Mesothelial cell of epicardium (in vitro differentiated cells): ENCODE results near the gene NAA16. TPM values are rescaled to one million over a fixed set of nuclear protein-coding genes. Genes with fewer than 3 reads are reported as not detected.

Source experiments
- DNase-seq, 2 experiments: peaks; one replicate each; pipeline ENCODE4 v3.0.0; 2021; ENCODE audit warnings: low spot score in 2 of 2; ENCODE audit not compliant: unreplicated experiment in 2 of 2
- H3K27ac Mint-ChIP-seq: 2 replicates; pipeline ENCODE4 v1.8.0; 2021; ENCODE audit warnings: mixed read lengths
- H3K27me3 Mint-ChIP-seq: 2 replicates; pipeline ENCODE4 v1.8.0; 2021; ENCODE audit warnings: low read depth, mixed read lengths
- H3K36me3 Mint-ChIP-seq: 2 replicates; pipeline ENCODE4 v1.8.0; 2021; ENCODE audit warnings: mixed read lengths
- H3K4me1 Mint-ChIP-seq: 2 replicates; pipeline ENCODE4 v1.8.0; 2021; ENCODE audit warnings: mixed read lengths
- H3K4me3 Mint-ChIP-seq: 2 replicates; pipeline ENCODE4 v1.8.0; 2021; ENCODE audit warnings: mild to moderate bottlenecking, moderate library complexity, mixed read lengths
- H3K9me3 Mint-ChIP-seq: 2 replicates; pipeline ENCODE4 v1.8.0; 2021; ENCODE audit warnings: mixed read lengths
- CTCF ChIP-seq: fragments of 200-600 bp; sonication (generic); IDR thresholded peaks from one replicate; pipeline ENCODE4 v1.5.0; 2021; ENCODE audit warnings: antibody characterized with exemption; ENCODE audit not compliant: unreplicated experiment
- total RNA-seq: library from RNA; stranded (reverse); gene quantifications from 3 replicates; pipeline ENCODE4 v1.2.1, GENCODE V29; 2021

The NAA16 gene
- total RNA-seq, 1 donor from 2014 or later: 40.0 TPM

GRCh38 chr13:41364043-41364442 lies 53.0 kb downstream of the NAA16 start:
- H3K27me3 Mint-ChIP-seq: no peaks in the 10 kb centered on the region
- peaks cover 3% of the 10 kb centered on the region for H3K4me1 Mint-ChIP-seq
- H3K4me3 Mint-ChIP-seq: no peak overlapping the region
- H3K27ac Mint-ChIP-seq: no peak overlapping the region
- TF ChIP-seq CTCF: no peak
- H3K36me3 Mint-ChIP-seq: peaks cover 50% of the 10 kb centered on the region
- H3K9me3 Mint-ChIP-seq: peaks cover 3% of the 10 kb centered on the region
- no peak for DNase-seq

GRCh38 chr13:41365631-41366030 lies 54.6 kb downstream of the NAA16 start:
- H3K36me3 Mint-ChIP-seq: peaks cover 59% of the 10 kb centered on the region

GRCh38 chr13:41370736-41371135 lies 59.7 kb downstream of the NAA16 start:
- Mint-ChIP-seq H3K27me3 (no peaks in the 10 kb centered on the region), H3K36me3 (peaks cover 63% of the 10 kb centered on the region), H3K9me3 (peaks cover 15% of the 10 kb centered on the region), H3K27ac (no peak overlapping the region), H3K4me1 (no peaks in the 10 kb centered on the region), H3K4me3 (no peak overlapping the region)
- no peak for TF ChIP-seq CTCF
- no peak for DNase-seq

More at GRCh38 chr13:41365631-41366030, 54.6 kb downstream of the NAA16 start:
- Mint-ChIP-seq H3K9me3 (peaks cover 15% of the 10 kb centered on the region), H3K4me3 (no peak overlapping the region), H3K4me1 (peaks cover 3% of the 10 kb centered on the region), H3K27ac (no peak overlapping the region), H3K27me3 (no peaks in the 10 kb centered on the region)
- no peak for DNase-seq
- no peak for TF ChIP-seq CTCF

- Mint-ChIP-seq H3K36me3 (peaks cover 28% of the 10 kb centered on the region), H3K27me3 (peaks cover 4% of the 10 kb centered on the region), H3K27ac (no peak overlapping the region), H3K9me3 (no peaks in the 10 kb centered on the region), H3K4me1 (no peaks in the 10 kb centered on the region), H3K4me3 (no peak overlapping the region)
- DNase-seq: no peak
- TF ChIP-seq CTCF: no peak
These were observed 66.4 kb downstream of the NAA16 start for GRCh38 chr13:41377446-41377845.

- Mint-ChIP-seq H3K36me3 (no peaks in the 10 kb centered on the region), H3K9me3 (no peaks in the 10 kb centered on the region), H3K27me3 (peaks cover 4% of the 10 kb centered on the region), H3K4me1 (no peaks in the 10 kb centered on the region), H3K4me3 (no peak overlapping the region), H3K27ac (no peak overlapping the region)
- TF ChIP-seq CTCF: no peak
- DNase-seq: no peak
These were observed 71.4 kb downstream of the NAA16 start for GRCh38 chr13:41382431-41382830.

GRCh38 chr13:41383386-41383785 lies 72.3 kb downstream of the NAA16 start:
- Mint-ChIP-seq H3K27me3 (peaks cover 4% of the 10 kb centered on the region), H3K36me3 (no peaks in the 10 kb centered on the region)

More at GRCh38 chr13:41383386-41383785, 72.3 kb downstream of the NAA16 start:
- no peak for TF ChIP-seq CTCF
- no peak overlapping the region for H3K4me3 Mint-ChIP-seq
- no peaks in the 10 kb centered on the region for H3K9me3 Mint-ChIP-seq
- no peaks in the 10 kb centered on the region for H3K4me1 Mint-ChIP-seq
- no peak overlapping the region for H3K27ac Mint-ChIP-seq
- no peak for DNase-seq
